Measurements from ENCODE around the gene MCCC1. TPM values are rescaled to one million over a fixed set of nuclear protein-coding genes. Genes with fewer than 3 reads are reported as not detected.

MCCC1 gene
- total RNA-seq, 1 experiment from 2014 or later, result 52.6 TPM

- Histone ChIP-seq H3K4me2 (no peak overlapping the region), H3K9me2 (ENCODE audit: insufficient read depth) (no peaks in the 10 kb centered on the region), H3K36me3 (ENCODE audit: low read depth) (no peaks in the 10 kb centered on the region), H3K27ac (no peak overlapping the region), H3K9me3 (ENCODE audit: insufficient read depth, low read depth) (no peaks in the 10 kb centered on the region), H3K4me1 (replicated peaks; ENCODE audit: insufficient read depth) (no peaks in the 10 kb centered on the region), H3K27me3 (ENCODE audit: insufficient read depth, low read depth) (no peaks in the 10 kb centered on the region), H3K4me3 (no peak overlapping the region), H2AFZ (no peak overlapping the region), H3K79me2 (ENCODE audit: low read depth) (no peaks in the 10 kb centered on the region), H4K20me1 (ENCODE audit: insufficient read depth) (no peaks in the 10 kb centered on the region), H3F3A (ENCODE audit: insufficient read depth, low read depth) (no peaks in the 10 kb centered on the region)
- TF ChIP-seq EZH2 (IDR thresholded peaks at IDR 0.05; ENCODE audit: low read depth) (no peak), CTCF (conservative IDR thresholded peaks at IDR 0.05) (no peak)
- BruUV-seq (replicated peaks), result no TSS peak
- intact Hi-C loops (cut with micrococcal nuclease; ENCODE audit: unreplicated experiment), result no loop called here
- POLR2A ChIA-PET (ENCODE audit: unreplicated experiment), result no interaction called here
- DNase-seq, result peak in 1 of 2 experiments; percentile 3
- CTCF ChIA-PET, result no interaction called here
Observed at GRCh38 chr3:183142199-183142598, 42.9 kb upstream of the MCCC1 start.

GRCh38 chr3:183134844-183135243 is 35.5 kb upstream of the MCCC1 start:
- Histone ChIP-seq H3K9me2 (ENCODE audit: insufficient read depth) (no peaks in the 10 kb centered on the region), H3F3A (ENCODE audit: insufficient read depth, low read depth) (no peaks in the 10 kb centered on the region), H2AFZ (no peak overlapping the region), H3K4me2 (no peak overlapping the region), H3K36me3 (ENCODE audit: low read depth) (no peaks in the 10 kb centered on the region), H4K20me1 (ENCODE audit: insufficient read depth) (no peaks in the 10 kb centered on the region), H3K27ac (no peak overlapping the region), H3K4me3 (no peak overlapping the region), H3K79me2 (ENCODE audit: low read depth) (no peaks in the 10 kb centered on the region), H3K9me3 (ENCODE audit: insufficient read depth, low read depth) (no peaks in the 10 kb centered on the region; the same call in 1 of the 2 replicates), H3K4me1 (replicated peaks; ENCODE audit: insufficient read depth) (no peaks in the 10 kb centered on the region), H3K27me3 (ENCODE audit: insufficient read depth, low read depth) (no peaks in the 10 kb centered on the region)
- ChIA-PET POLR2A (ENCODE audit: unreplicated experiment) (no interaction called here), CTCF (no interaction called here)
- BruUV-seq (replicated peaks), result no TSS peak
- intact Hi-C loops (cut with micrococcal nuclease; ENCODE audit: unreplicated experiment), result no loop called here
- no peak for TF ChIP-seq CTCF (conservative IDR thresholded peaks at IDR 0.05)
- no peak for TF ChIP-seq EZH2 (IDR thresholded peaks at IDR 0.05; ENCODE audit: low read depth)
- peak in 1 of 2 experiments; percentile 32 for DNase-seq

GRCh38 chr3:183132409-183132808 is 33.1 kb upstream of the MCCC1 start:
- Histone ChIP-seq H3K79me2 (ENCODE audit: low read depth) (no peaks in the 10 kb centered on the region), H2AFZ (no peak overlapping the region), H3K4me2 (no peak overlapping the region), H3F3A (ENCODE audit: insufficient read depth, low read depth) (peaks cover 6% of the 10 kb centered on the region; the same call in 1 of the 2 replicates), H3K27ac (no peak overlapping the region), H3K4me3 (no peak overlapping the region), H4K20me1 (ENCODE audit: insufficient read depth) (no peaks in the 10 kb centered on the region), H3K9me3 (ENCODE audit: insufficient read depth, low read depth) (peaks cover 10% of the 10 kb centered on the region), H3K9me2 (ENCODE audit: insufficient read depth) (no peaks in the 10 kb centered on the region), H3K4me1 (replicated peaks; ENCODE audit: insufficient read depth) (0 out of 2 replicates have a peak, but pooled peaks cover 7% of the 10 kb centered on the region), H3K36me3 (ENCODE audit: low read depth) (no peaks in the 10 kb centered on the region), H3K27me3 (ENCODE audit: insufficient read depth, low read depth) (no peaks in the 10 kb centered on the region)
- no peak for DNase-seq
- CTCF ChIA-PET, result no interaction called here
- no peak for TF ChIP-seq CTCF (conservative IDR thresholded peaks at IDR 0.05)
- no peak for TF ChIP-seq EZH2 (IDR thresholded peaks at IDR 0.05; ENCODE audit: low read depth)
- no TSS peak for BruUV-seq (replicated peaks)
- POLR2A ChIA-PET (ENCODE audit: unreplicated experiment), result no interaction called here
- intact Hi-C loops (cut with micrococcal nuclease; ENCODE audit: unreplicated experiment), result no loop called here

Data from PC-9 (cell line).